Prostate gland (tissue), 2 donors: Measurements from ENCODE around the gene CDKL4. TPM values are rescaled to one million over a fixed set of nuclear protein-coding genes. Genes with fewer than 3 reads are reported as not detected.

Experiments used
- DNase-seq: peaks from one replicate; pipeline ENCODE4 v3.0.0-alpha.2; 2019; ENCODE audit warnings: low spot score
- H3K27ac ChIP-seq, 2 donors: fragments of 200-600 bp; sonication (generic); 2 replicates each; pipeline ENCODE4 v1.5.1; 2017 to 2019
- H3K27me3 ChIP-seq: fragments of 200-600 bp; sonication (generic); replicated peaks from 2 replicates; pipeline ENCODE4 v1.5.1; 2019; ENCODE audit not compliant: insufficient read depth
- H3K36me3 ChIP-seq, 2 donors: fragments of 200-600 bp; sonication (generic); 1 replicate in 1 of 2; 2 replicates in 1 of 2; pipeline versions ENCODE4 v1.5.1 to v1.8.1; 2017 to 2019
- H3K4me1 ChIP-seq: fragments of 200-600 bp; sonication (generic); replicated peaks from 2 replicates; pipeline ENCODE4 v1.5.1; 2019
- H3K4me3 ChIP-seq, 2 donors: fragments of 200-600 bp; sonication (generic); 2 replicates each; pipeline ENCODE4 v1.5.1; 2017 to 2019
- H3K9me3 ChIP-seq: fragments of 200-600 bp; sonication (generic); 2 replicates; pipeline ENCODE4 v1.5.1; 2017
- POLR2A ChIP-seq: fragments of 450-650 bp; IDR thresholded peaks from one replicate; pipeline ENCODE4 v1.6.1; 2016; ENCODE audit warnings: antibody characterized with exemption, mild to moderate bottlenecking
- POLR2AphosphoS5 ChIP-seq: sonication (generic); formaldehyde crosslinking; IDR thresholded peaks from one replicate; pipeline ENCODE4 v1.6.1; 2017; ENCODE audit warnings: antibody characterized with exemption
- WGBS: methylation state at CpG from one replicate; pipeline ENCODE4 v1.1.5; 2018; 5-methylcytosine and 5-hydroxymethylcytosine counted together
- intact Hi-C: fragments of 100-400 bp; cut with DNase I; formaldehyde crosslinking; loops from one replicate; pipeline ENCODE4 v1.14.2; 2022
- total RNA-seq, 2 donors: library from RNA; depleted of rRNA; stranded (reverse); fragments of >200 nt; gene quantifications; one replicate each; pipeline ENCODE4 v1.1.0, GENCODE V29; 2016
- TF ChIP-seq, protein P1 (sequence below), 4 experiments: fragments of 200-600 bp in 2 of 4; fragments of 450-650 bp in 2 of 4; sonication (generic) in 2 of 4; IDR thresholded peaks; 1 replicate in 3 of 4; 2 replicates in 1 of 4; pipeline ENCODE4 v1.5.1; 2016 to 2019; ENCODE audit warnings: antibody characterized with exemption in 4 of 4, mild to moderate bottlenecking in 2 of 4, moderate library complexity in 2 of 4

Gene CDKL4
- total RNA-seq, 2 donors from 2014 or later, result not detected

DNA sequence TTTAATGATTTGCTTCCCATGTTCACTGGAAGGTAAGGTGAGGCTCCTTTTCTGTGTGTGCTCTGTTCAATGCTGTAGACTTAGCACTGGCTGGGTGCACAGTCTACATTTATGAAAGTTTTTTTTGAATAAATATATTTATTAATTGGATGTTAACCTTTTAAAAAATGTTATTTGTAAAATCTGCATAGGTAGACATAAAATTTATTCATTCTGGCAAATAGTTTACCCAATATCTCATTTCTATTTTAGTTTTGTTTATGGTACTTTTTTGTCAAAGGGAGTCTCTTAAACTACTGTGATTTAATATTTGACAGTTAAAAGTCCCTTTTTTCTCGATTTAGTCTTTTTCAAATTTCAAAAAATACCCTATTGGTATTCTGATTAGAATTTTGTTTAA is 19.9 kb downstream of the CDKL4 start:
- WGBS, result 96% methylated on average over 1 of the region's 1 CpG

DNA sequence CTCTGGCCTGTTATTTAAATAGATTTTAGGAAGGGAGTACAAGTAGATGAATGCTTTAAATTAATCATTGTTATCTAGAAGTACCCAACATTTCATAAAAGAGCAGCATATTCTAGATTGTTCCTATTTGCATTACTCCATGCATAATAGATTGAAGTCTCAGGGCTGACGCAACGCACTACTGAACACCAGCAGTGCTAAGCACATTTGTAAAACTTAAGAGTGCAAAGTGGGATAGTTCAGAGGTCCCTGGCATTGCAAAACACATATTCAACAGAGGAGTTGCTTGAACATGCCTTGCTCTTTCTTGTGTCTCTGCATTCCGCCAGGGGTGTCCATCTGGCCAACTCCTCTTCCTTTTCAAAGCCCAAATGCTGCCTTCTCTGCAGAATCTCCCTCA is 22.3 kb downstream of the CDKL4 start:
- intact Hi-C loops, result no loop called here
- Histone ChIP-seq H3K27me3 (no peaks in the 10 kb centered on the region), H3K36me3 (no peaks in the 10 kb centered on the region), H3K9me3 (no peaks in the 10 kb centered on the region), H3K4me1 (no peaks in the 10 kb centered on the region), H3K27ac (no peak overlapping the region), H3K4me3 (no peak overlapping the region)
- TF ChIP-seq, protein P1, sequence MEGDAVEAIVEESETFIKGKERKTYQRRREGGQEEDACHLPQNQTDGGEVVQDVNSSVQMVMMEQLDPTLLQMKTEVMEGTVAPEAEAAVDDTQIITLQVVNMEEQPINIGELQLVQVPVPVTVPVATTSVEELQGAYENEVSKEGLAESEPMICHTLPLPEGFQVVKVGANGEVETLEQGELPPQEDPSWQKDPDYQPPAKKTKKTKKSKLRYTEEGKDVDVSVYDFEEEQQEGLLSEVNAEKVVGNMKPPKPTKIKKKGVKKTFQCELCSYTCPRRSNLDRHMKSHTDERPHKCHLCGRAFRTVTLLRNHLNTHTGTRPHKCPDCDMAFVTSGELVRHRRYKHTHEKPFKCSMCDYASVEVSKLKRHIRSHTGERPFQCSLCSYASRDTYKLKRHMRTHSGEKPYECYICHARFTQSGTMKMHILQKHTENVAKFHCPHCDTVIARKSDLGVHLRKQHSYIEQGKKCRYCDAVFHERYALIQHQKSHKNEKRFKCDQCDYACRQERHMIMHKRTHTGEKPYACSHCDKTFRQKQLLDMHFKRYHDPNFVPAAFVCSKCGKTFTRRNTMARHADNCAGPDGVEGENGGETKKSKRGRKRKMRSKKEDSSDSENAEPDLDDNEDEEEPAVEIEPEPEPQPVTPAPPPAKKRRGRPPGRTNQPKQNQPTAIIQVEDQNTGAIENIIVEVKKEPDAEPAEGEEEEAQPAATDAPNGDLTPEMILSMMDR (IDR thresholded peaks at IDR 0.05), result no peak
- TF ChIP-seq POLR2A (no peak), POLR2AphosphoS5 (no peak)
- no peak for DNase-seq
- 93% methylated on average over 3 of the region's 3 CpGs for WGBS

More for the DNA sequence above, 19.9 kb downstream of the CDKL4 start:
- H3K4me1 ChIP-seq, result peaks cover 4% of the 10 kb centered on the region
- no peak overlapping the region for H3K4me3 ChIP-seq
- no peak for DNase-seq
- H3K27ac ChIP-seq, result no peak overlapping the region
- intact Hi-C loops, result no loop called here
- no peaks in the 10 kb centered on the region for H3K36me3 ChIP-seq
- TF ChIP-seq, protein P1 (IDR thresholded peaks at IDR 0.05), result no peak
- TF ChIP-seq POLR2AphosphoS5, result no peak
- TF ChIP-seq POLR2A, result no peak
- no peaks in the 10 kb centered on the region for H3K27me3 ChIP-seq
- H3K9me3 ChIP-seq, result no peaks in the 10 kb centered on the region

DNA sequence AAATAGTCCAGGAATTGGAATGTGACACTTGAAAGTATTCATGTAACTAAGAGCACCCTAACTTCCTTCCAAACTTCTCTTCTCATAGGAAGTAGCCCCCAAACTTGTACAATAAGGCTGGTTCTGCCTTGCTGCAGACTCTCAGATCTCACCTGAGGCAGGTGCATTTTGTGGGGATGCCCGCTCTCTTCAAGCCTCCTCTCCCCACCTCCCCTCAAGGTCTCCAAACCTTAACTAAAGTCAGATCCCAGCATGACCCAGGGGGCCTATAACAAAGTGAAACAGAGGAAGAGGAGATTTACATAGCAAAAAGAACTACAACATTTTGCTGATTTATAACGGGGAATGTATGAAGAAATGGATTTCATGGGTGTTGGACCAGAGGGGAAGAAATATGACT is 23.6 kb downstream of the CDKL4 start:
- Histone ChIP-seq H3K4me1 (no peaks in the 10 kb centered on the region), H3K27me3 (no peaks in the 10 kb centered on the region), H3K36me3 (no peaks in the 10 kb centered on the region), H3K27ac (no peak overlapping the region), H3K4me3 (no peak overlapping the region), H3K9me3 (no peaks in the 10 kb centered on the region)
- intact Hi-C loops, result no loop called here
- DNase-seq, result no peak
- WGBS, result 96% methylated on average over 2 of the region's 2 CpGs
- no peak for TF ChIP-seq POLR2A
- no peak for TF ChIP-seq POLR2AphosphoS5
- TF ChIP-seq, protein P1 (IDR thresholded peaks at IDR 0.05), result no peak

DNA sequence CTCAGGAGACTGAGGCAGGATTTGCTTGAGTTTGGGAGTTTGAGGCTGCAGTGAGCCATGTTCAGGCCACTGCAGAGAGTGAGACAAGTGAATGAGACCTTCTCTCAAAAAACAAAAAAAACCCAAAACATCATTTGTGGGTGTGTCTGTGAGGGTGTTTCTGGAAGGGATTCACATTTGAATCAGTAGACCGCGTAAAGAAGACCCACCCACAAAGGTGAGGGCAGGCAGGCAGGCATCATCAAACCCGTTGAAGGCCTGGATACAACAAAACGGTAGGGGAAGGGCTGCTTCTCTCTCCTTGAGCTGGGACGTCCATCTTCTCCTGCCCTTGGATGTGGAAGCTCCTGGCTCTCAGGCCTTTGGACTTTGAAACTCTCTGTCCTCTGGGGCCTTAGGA is 25.4 kb downstream of the CDKL4 start:
- Histone ChIP-seq H3K27ac (no peak overlapping the region), H3K27me3 (no peaks in the 10 kb centered on the region), H3K4me3 (no peak overlapping the region), H3K4me1 (no peaks in the 10 kb centered on the region), H3K9me3 (no peaks in the 10 kb centered on the region), H3K36me3 (no peaks in the 10 kb centered on the region)
- no peak for DNase-seq
- no peak for TF ChIP-seq POLR2AphosphoS5
- TF ChIP-seq, protein P1 (IDR thresholded peaks at IDR 0.05), result no peak
- TF ChIP-seq POLR2A, result no peak
- 93% methylated on average over 5 of the region's 5 CpGs for WGBS
- intact Hi-C loops, result no loop called here

DNA sequence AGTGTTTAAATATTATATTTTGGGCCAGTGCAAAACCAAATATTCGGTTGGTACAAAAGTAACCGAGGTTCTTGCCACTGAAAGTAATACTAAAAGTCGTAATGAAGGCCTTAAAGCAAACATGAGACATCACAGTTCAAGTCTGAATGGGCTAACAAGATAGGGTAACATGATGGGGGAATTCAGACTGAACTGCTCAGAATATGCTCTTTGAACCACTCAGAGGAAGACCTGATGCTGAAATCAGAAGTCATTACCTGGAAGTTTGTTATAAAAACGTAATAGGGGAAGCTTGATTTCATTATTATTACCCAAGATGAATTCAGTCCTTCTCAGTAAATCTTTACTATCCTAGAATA is 26.6 kb downstream of the CDKL4 start:
- no peaks in the 10 kb centered on the region for H3K27me3 ChIP-seq
- TF ChIP-seq POLR2AphosphoS5 (no peak), POLR2A (no peak)
- TF ChIP-seq, protein P1 (IDR thresholded peaks at IDR 0.05), result no peak
- no peak overlapping the region for H3K4me3 ChIP-seq
- H3K27ac ChIP-seq, result no peak overlapping the region
- 47% methylated on average over 4 of the region's 4 CpGs for WGBS
- H3K4me1 ChIP-seq, result no peaks in the 10 kb centered on the region
- intact Hi-C loops, result no loop called here
- H3K9me3 ChIP-seq, result no peaks in the 10 kb centered on the region
- H3K36me3 ChIP-seq, result no peaks in the 10 kb centered on the region
- no peak for DNase-seq
